A549 (cell line): ENCODE results near the gene SAMD4B. TPM values are rescaled to one million over a fixed set of nuclear protein-coding genes. Genes with fewer than 3 reads are reported as not detected.

Experiments
- ATAC-seq, 2 experiments: fragments of 200-7000 bp in 1 of 2; fragments of >200 bp in 1 of 2; cut with Nextera tagmentation in 1 of 2; cut with Tn5 transposase in 1 of 2; 3 replicates each; pipeline versions ENCODE4 v1.8.0 to v1.9.1; 2018 to 2020; ENCODE audit warnings: mild to moderate bottlenecking in 1 of 2, moderate library complexity in 1 of 2
- CTCF ChIA-PET: fragments of 300-600 bp; sonication (Branson Sonifier 250); formaldehyde crosslinking; extraction: SDS; loops from one replicate; lab custom pipeline; 2021; ENCODE audit warnings: antibody characterized with exemption, inconsistent platforms; lab: Yijun Ruan, JAX
- POLR2A ChIA-PET: fragments of 350-600 bp; formaldehyde crosslinking; extraction: SDS; loops from one replicate; lab custom pipeline; 2021; ENCODE audit warnings: antibody characterized with exemption, inconsistent platforms; lab: Yijun Ruan, JAX
- DNase-seq, 2 experiments: peaks; one replicate each; pipeline versions ENCODE4 v3.0.0 to v3.0.0-alpha.2; 2011 to 2016; ENCODE audit warnings: low read depth in 1 of 2, low spot score in 1 of 2
- FAIRE-seq: peaks from 2 replicates; lab custom pipeline; 2011; peaks lifted over from hg19 to GRCh38; lab: Jason Lieb, UNC
- H3K27ac ChIP-seq, 2 experiments: fragments of >200 bp; sonication (Bioruptor Twin); formaldehyde crosslinking; 3 replicates each; pipeline ENCODE4 v1.5.1; 2016 to 2017
- H3K4me1 ChIP-seq: fragments of >200 bp; sonication (Bioruptor Twin); formaldehyde crosslinking; 3 replicates; pipeline ENCODE4 v1.6.1; 2016
- H3K4me2 ChIP-seq: fragments of >200 bp; sonication (Bioruptor Twin); formaldehyde crosslinking; 3 replicates; pipeline ENCODE4 v1.6.1; 2016
- H3K4me3 ChIP-seq: fragments of >200 bp; sonication (Bioruptor Twin); formaldehyde crosslinking; 3 replicates; pipeline ENCODE4 v1.5.1; 2016
- H3K9me3 ChIP-seq: fragments of >200 bp; sonication (Bioruptor Twin); formaldehyde crosslinking; 3 replicates; pipeline ENCODE4 v1.6.1; 2016
- BHLHE40 ChIP-seq: IDR thresholded peaks from 2 replicates; pipeline ENCODE4 v1.6.1; 2012; ENCODE audit warnings: low read depth, low read length, inconsistent platforms
- CEBPB ChIP-seq, 2 experiments: fragments of >200 bp in 1 of 2; sonication (Bioruptor Twin) in 1 of 2; formaldehyde crosslinking in 1 of 2; IDR thresholded peaks; 2 replicates each; pipeline ENCODE4 v1.6.1; 2012 to 2016
- CHD2 ChIP-seq: fragments of 150-350 bp; IDR thresholded peaks from 2 replicates; pipeline ENCODE4 v1.6.1; 2014; ENCODE audit warnings: low read length; ENCODE audit not compliant: partially characterized antibody
- CHD4 ChIP-seq: fragments of 200-600 bp; sonication (generic); IDR thresholded peaks from 2 replicates; pipeline ENCODE4 v1.6.1; 2016; ENCODE audit warnings: antibody characterized with exemption, mild to moderate bottlenecking, borderline replicate concordance
- EHMT2 ChIP-seq: fragments of 200-600 bp; sonication (generic); IDR thresholded peaks from 2 replicates; pipeline ENCODE4 v1.6.1; 2016; ENCODE audit warnings: antibody characterized with exemption, low read depth, mild to moderate bottlenecking, moderate library complexity
- EP300 ChIP-seq, 2 experiments: fragments of >200 bp; sonication (Bioruptor Twin); formaldehyde crosslinking; IDR thresholded peaks; 2 replicates in 1 of 2; 3 replicates in 1 of 2; pipeline ENCODE4 v1.6.1; 2016 to 2017
- FOSB ChIP-seq: fragments of 250-450 bp; sonication (Bioruptor Pico); IDR thresholded peaks from 2 replicates; pipeline ENCODE4 v1.5.0; 2020; ENCODE audit warnings: mild to moderate bottlenecking, moderate library complexity
- FOSL2 ChIP-seq, 2 experiments: fragments of 450-650 bp in 1 of 2; fragments of >200 bp in 1 of 2; sonication (Bioruptor Twin) in 1 of 2; formaldehyde crosslinking; IDR thresholded peaks; 2 replicates each; pipeline versions ENCODE4 v1.5.0 to v1.6.1; 2016 to 2020; ENCODE audit warnings: mild to moderate bottlenecking in 1 of 2, moderate library complexity in 1 of 2
- FOXS1 ChIP-seq: fragments of 250-450 bp; sonication (Bioruptor Pico); IDR thresholded peaks from 2 replicates; pipeline ENCODE4 v1.5.0; 2020; ENCODE audit warnings: mild to moderate bottlenecking, moderate library complexity
- GATA3 ChIP-seq: IDR thresholded peaks from 2 replicates; pipeline ENCODE4 v1.6.1; 2012; ENCODE audit warnings: borderline replicate concordance
- HOXB13 ChIP-seq: fragments of 250-450 bp; sonication (Bioruptor Pico); IDR thresholded peaks from 2 replicates; pipeline ENCODE4 v1.5.0; 2020; ENCODE audit warnings: low read depth, mild to moderate bottlenecking, moderate library complexity
- KDM5A ChIP-seq: fragments of 200-600 bp; sonication (generic); IDR thresholded peaks from 2 replicates; pipeline ENCODE4 v1.6.1; 2016; ENCODE audit warnings: antibody characterized with exemption, mild to moderate bottlenecking
- MAFK ChIP-seq: fragments of 450-650 bp; IDR thresholded peaks from 2 replicates; pipeline ENCODE4 v1.6.1; 2014; ENCODE audit not compliant: partially characterized antibody
- MAZ ChIP-seq: fragments of 150-350 bp; IDR thresholded peaks from 2 replicates; pipeline ENCODE4 v1.6.1; 2014; ENCODE audit warnings: antibody characterized with exemption, low read depth, low read length, borderline replicate concordance
- NPAS2 ChIP-seq: fragments of 250-450 bp; sonication (Bioruptor Pico); IDR thresholded peaks from 2 replicates; pipeline ENCODE4 v1.8.0; 2022; ENCODE audit warnings: mild to moderate bottlenecking, moderate library complexity, borderline replicate concordance
- POLR2A ChIP-seq: IDR thresholded peaks from 2 replicates; pipeline ENCODE4 v1.6.1; 2012; ENCODE audit warnings: mild to moderate bottlenecking, low read length
- RCOR1 ChIP-seq: fragments of 150-350 bp; IDR thresholded peaks from 2 replicates; pipeline ENCODE4 v1.6.1; 2014; ENCODE audit warnings: antibody characterized with exemption, low read length, low read depth
- SREBF2 ChIP-seq: fragments of 450-650 bp; IDR thresholded peaks from 2 replicates; pipeline ENCODE4 v1.6.1; 2014; ENCODE audit warnings: mild to moderate bottlenecking, moderate library complexity
- TFCP2L1 ChIP-seq: fragments of 250-450 bp; sonication (Bioruptor Pico); IDR thresholded peaks from 2 replicates; pipeline ENCODE4 v1.5.0; 2021; ENCODE audit warnings: mild to moderate bottlenecking
- WGBS: methylation state at CpG from one replicate; pipeline ENCODE4 v1.1.6; 2017; ENCODE audit errors: missing lambda C conversion rate; 5-methylcytosine and 5-hydroxymethylcytosine counted together
- polyA plus RNA-seq, 4 experiments: library from polyadenylated mRNA; depleted of rRNA in 3 of 4; stranded (reverse); fragments of >200 nt; fragmentation: RNase III in 1 of 4; extraction: RNeasy Plus Mini Kit Qiagen cat#74134 plus additional on column Dnase treatment in 1 of 4; gene quantifications; 2 replicates in 3 of 4; 3 replicates in 1 of 4; pipeline ENCODE4 v1.2.3, GENCODE V29; 2011 to 2017
- TF ChIP-seq, protein P1 (sequence below): fragments of >200 bp; sonication (Bioruptor Twin); formaldehyde crosslinking; IDR thresholded peaks from 3 replicates; pipeline ENCODE4 v1.6.1; 2016
- TF ChIP-seq, protein P2 (sequence below): fragments of >200 bp; sonication (Bioruptor Twin); formaldehyde crosslinking; IDR thresholded peaks from 3 replicates; pipeline ENCODE4 v1.5.1; 2016
- TF ChIP-seq, protein P3 (sequence below): IDR thresholded peaks from 2 replicates; pipeline ENCODE4 v1.6.1; 2012
- TF ChIP-seq, protein P4 (sequence below): fragments of 450-650 bp; IDR thresholded peaks from 2 replicates; pipeline ENCODE4 v1.6.1; 2014; ENCODE audit warnings: antibody characterized with exemption
- TF ChIP-seq, protein P5 (sequence below): fragments of 250-450 bp; sonication (Bioruptor Pico); IDR thresholded peaks from 2 replicates; pipeline ENCODE4 v1.5.0; 2020; ENCODE audit warnings: low read depth, mild to moderate bottlenecking, moderate library complexity
- TF ChIP-seq, protein P6 (sequence below): fragments of 200-600 bp; sonication (generic); IDR thresholded peaks from 2 replicates; pipeline ENCODE4 v1.6.1; 2016; ENCODE audit warnings: antibody characterized with exemption, mild to moderate bottlenecking, moderate library complexity
- TF ChIP-seq, protein P7 (sequence below): fragments of 150-350 bp; IDR thresholded peaks from 2 replicates; pipeline ENCODE4 v1.6.1; 2014; ENCODE audit warnings: low read depth, mild to moderate bottlenecking, low read length

Gene SAMD4B
- polyA plus RNA-seq, 2 of the 4 experiments (the other 2 are of a cell fraction), result 82.1 to 118 TPM

DNA sequence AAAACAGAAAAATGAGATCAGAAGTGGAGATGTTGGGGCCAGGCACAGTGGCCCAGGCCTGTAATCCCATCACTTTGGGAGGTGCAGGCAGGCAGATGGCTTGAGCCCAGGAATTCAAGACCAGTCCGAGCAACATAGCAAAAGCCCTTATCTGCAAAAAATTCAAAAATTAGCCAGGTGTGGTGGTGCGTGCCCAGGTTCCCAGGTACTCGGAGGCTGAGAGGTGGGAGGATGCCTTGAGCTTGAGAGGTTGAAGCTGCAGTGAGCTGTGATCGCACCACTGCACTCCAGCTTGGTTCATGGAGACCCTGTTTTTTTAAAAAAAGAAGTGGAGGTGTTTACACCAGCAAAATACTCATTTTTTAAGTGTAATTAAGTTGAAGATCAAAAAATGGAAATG is 57.8 kb downstream of the SAMD4B start:
- Histone ChIP-seq H3K4me3 (no peak overlapping the region), H3K9me3 (no peaks in the 10 kb centered on the region), H3K4me1 (peaks cover 76% of the 10 kb centered on the region), H3K4me2 (no peak overlapping the region)
- CTCF ChIA-PET, result interaction anchor here (1.2 to 21.4 kb wide), 8 partner anchors 8 to 470 kb away, joined by 3 to 484 read pairs (median 26); partner anchors contain the start of genes MRPS12, PLEKHG2, RPS16 and SARS2
- DNase-seq (no peak), FAIRE-seq (no peak)
- WGBS, result 95% methylated on average over 4 of the region's 4 CpGs
- 0 out of 2 replicates have a peak, but pooled peaks have one; percentile 23 for TF ChIP-seq POLR2A
- no peak for TF ChIP-seq SREBF2
- TF ChIP-seq, all 56 proteins: peak for 1
- H3K27ac ChIP-seq, result peak overlapping the region; percentile 92 to 99
- ATAC-seq, result no peak
- POLR2A ChIA-PET, result interaction anchor here (3.4 to 4.6 kb wide), 2 partner anchors 9 to 12 kb away, joined by 42 to 49 read pairs; partner anchors contain the start of genes MED29, PAF1 and PLEKHG2

DNA sequence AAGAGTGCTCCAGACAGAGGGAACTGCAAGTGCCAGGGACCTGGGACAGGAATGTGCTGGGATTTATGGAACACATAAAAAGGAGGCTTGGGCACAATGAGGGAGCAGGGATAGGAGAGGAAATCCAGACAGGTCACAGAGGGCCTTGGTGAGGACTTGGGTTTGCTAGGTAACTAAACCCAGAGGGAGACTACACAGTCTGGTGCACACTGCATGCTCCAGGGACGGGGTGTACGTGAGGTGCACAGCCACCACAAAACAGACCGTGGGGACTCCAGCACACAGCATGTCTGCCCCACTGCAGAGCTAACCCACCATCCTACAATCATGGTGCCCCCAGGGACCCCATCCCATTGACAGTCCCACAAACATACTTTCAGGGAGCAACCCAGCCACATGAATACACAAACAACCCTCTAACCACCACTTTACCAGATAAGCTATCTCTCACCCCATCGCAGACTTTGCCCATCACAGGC is 58.9 kb downstream of the SAMD4B start:
- no peak overlapping the region for H3K4me3 ChIP-seq
- no peaks in the 10 kb centered on the region for H3K9me3 ChIP-seq
- ChIA-PET POLR2A (interaction anchor here (0.6 to 9.4 kb wide), 9 partner anchors 8 to 59 kb away, joined by 3 to 140 read pairs (median 7); partner anchors contain the start of genes MED29, PAF1, PLEKHG2 and RPS16), CTCF (interaction anchor here (0.7 to 21.4 kb wide), 15 partner anchors 7 to 767 kb away, joined by 3 to 484 read pairs (median 5); partner anchors contain the start of genes EID2, EID2B, MED29 and MRPS12)
- peak overlapping the region; percentile 95 for H3K4me2 ChIP-seq
- 45% methylated on average over 4 of the region's 4 CpGs for WGBS
- H3K4me1 ChIP-seq, result peaks cover 87% of the 10 kb centered on the region
- DNase-seq, result peak; percentile 44 to 90
- peak in 1 of 2 experiments; percentile 1; a peak in 3 of 6 replicates for ATAC-seq
- H3K27ac ChIP-seq, result peak overlapping the region; percentile 94 to 99
- FAIRE-seq, result no peak
- TF ChIP-seq KDM5A (no peak), HOXB13 (no peak), MAZ (no peak), SREBF2 (no peak), RCOR1 (no peak), CHD2 (no peak), BHLHE40 (no peak), TFCP2L1 (CRISPR knock-in tag) (no peak), MAFK (no peak), EHMT2 (no peak), CHD4 (no peak), FOXS1 (CRISPR knock-in tag) (no peak), FOSL2 (IDR thresholded peaks at IDR 0.05) (no peak), FOSL2 (CRISPR knock-in tag; IDR thresholded peaks at IDR 0.05) (no peak; the same call in 1 of the 2 replicates), FOSB (CRISPR knock-in tag) (no peak; the same call in 1 of the 2 replicates), NPAS2 (CRISPR knock-in tag) (no peak), GATA3 (peak; percentile 94), CEBPB (IDR thresholded peaks at IDR 0.05) (no peak), EP300 (IDR thresholded peaks at IDR 0.05) (no peak; a peak in 1 of 5 replicates)
- TF ChIP-seq, protein P1, sequence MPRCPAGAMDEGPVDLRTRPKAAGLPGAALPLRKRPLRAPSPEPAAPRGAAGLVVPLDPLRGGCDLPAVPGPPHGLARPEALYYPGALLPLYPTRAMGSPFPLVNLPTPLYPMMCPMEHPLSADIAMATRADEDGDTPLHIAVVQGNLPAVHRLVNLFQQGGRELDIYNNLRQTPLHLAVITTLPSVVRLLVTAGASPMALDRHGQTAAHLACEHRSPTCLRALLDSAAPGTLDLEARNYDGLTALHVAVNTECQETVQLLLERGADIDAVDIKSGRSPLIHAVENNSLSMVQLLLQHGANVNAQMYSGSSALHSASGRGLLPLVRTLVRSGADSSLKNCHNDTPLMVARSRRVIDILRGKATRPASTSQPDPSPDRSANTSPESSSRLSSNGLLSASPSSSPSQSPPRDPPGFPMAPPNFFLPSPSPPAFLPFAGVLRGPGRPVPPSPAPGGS, result no peak
- TF ChIP-seq, protein P2, sequence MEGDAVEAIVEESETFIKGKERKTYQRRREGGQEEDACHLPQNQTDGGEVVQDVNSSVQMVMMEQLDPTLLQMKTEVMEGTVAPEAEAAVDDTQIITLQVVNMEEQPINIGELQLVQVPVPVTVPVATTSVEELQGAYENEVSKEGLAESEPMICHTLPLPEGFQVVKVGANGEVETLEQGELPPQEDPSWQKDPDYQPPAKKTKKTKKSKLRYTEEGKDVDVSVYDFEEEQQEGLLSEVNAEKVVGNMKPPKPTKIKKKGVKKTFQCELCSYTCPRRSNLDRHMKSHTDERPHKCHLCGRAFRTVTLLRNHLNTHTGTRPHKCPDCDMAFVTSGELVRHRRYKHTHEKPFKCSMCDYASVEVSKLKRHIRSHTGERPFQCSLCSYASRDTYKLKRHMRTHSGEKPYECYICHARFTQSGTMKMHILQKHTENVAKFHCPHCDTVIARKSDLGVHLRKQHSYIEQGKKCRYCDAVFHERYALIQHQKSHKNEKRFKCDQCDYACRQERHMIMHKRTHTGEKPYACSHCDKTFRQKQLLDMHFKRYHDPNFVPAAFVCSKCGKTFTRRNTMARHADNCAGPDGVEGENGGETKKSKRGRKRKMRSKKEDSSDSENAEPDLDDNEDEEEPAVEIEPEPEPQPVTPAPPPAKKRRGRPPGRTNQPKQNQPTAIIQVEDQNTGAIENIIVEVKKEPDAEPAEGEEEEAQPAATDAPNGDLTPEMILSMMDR, result no peak
- TF ChIP-seq, protein P3, sequence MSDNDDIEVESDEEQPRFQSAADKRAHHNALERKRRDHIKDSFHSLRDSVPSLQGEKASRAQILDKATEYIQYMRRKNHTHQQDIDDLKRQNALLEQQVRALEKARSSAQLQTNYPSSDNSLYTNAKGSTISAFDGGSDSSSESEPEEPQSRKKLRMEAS, result no peak
- TF ChIP-seq, protein P4, sequence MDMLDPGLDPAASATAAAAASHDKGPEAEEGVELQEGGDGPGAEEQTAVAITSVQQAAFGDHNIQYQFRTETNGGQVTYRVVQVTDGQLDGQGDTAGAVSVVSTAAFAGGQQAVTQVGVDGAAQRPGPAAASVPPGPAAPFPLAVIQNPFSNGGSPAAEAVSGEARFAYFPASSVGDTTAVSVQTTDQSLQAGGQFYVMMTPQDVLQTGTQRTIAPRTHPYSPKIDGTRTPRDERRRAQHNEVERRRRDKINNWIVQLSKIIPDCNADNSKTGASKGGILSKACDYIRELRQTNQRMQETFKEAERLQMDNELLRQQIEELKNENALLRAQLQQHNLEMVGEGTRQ, result peak; percentile 3; the same call in 1 of the 2 replicates
- TF ChIP-seq, protein P5, sequence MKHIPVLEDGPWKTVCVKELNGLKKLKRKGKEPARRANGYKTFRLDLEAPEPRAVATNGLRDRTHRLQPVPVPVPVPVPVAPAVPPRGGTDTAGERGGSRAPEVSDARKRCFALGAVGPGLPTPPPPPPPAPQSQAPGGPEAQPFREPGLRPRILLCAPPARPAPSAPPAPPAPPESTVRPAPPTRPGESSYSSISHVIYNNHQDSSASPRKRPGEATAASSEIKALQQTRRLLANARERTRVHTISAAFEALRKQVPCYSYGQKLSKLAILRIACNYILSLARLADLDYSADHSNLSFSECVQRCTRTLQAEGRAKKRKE (CRISPR knock-in tag), result no peak
- TF ChIP-seq, protein P6, sequence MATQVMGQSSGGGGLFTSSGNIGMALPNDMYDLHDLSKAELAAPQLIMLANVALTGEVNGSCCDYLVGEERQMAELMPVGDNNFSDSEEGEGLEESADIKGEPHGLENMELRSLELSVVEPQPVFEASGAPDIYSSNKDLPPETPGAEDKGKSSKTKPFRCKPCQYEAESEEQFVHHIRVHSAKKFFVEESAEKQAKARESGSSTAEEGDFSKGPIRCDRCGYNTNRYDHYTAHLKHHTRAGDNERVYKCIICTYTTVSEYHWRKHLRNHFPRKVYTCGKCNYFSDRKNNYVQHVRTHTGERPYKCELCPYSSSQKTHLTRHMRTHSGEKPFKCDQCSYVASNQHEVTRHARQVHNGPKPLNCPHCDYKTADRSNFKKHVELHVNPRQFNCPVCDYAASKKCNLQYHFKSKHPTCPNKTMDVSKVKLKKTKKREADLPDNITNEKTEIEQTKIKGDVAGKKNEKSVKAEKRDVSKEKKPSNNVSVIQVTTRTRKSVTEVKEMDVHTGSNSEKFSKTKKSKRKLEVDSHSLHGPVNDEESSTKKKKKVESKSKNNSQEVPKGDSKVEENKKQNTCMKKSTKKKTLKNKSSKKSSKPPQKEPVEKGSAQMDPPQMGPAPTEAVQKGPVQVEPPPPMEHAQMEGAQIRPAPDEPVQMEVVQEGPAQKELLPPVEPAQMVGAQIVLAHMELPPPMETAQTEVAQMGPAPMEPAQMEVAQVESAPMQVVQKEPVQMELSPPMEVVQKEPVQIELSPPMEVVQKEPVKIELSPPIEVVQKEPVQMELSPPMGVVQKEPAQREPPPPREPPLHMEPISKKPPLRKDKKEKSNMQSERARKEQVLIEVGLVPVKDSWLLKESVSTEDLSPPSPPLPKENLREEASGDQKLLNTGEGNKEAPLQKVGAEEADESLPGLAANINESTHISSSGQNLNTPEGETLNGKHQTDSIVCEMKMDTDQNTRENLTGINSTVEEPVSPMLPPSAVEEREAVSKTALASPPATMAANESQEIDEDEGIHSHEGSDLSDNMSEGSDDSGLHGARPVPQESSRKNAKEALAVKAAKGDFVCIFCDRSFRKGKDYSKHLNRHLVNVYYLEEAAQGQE, result no peak
- TF ChIP-seq, protein P7, sequence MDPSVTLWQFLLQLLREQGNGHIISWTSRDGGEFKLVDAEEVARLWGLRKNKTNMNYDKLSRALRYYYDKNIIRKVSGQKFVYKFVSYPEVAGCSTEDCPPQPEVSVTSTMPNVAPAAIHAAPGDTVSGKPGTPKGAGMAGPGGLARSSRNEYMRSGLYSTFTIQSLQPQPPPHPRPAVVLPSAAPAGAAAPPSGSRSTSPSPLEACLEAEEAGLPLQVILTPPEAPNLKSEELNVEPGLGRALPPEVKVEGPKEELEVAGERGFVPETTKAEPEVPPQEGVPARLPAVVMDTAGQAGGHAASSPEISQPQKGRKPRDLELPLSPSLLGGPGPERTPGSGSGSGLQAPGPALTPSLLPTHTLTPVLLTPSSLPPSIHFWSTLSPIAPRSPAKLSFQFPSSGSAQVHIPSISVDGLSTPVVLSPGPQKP, result no peak
